ENCODE measurements around the gene ACKR3. TPM values are rescaled to one million over a fixed set of nuclear protein-coding genes. Genes with fewer than 3 reads are reported as not detected.

ACKR3 gene
- total and polyA plus RNA-seq, 5 experiments from 2014 or later, result 2.4 to 6.1 (median 5.0) TPM

DNA sequence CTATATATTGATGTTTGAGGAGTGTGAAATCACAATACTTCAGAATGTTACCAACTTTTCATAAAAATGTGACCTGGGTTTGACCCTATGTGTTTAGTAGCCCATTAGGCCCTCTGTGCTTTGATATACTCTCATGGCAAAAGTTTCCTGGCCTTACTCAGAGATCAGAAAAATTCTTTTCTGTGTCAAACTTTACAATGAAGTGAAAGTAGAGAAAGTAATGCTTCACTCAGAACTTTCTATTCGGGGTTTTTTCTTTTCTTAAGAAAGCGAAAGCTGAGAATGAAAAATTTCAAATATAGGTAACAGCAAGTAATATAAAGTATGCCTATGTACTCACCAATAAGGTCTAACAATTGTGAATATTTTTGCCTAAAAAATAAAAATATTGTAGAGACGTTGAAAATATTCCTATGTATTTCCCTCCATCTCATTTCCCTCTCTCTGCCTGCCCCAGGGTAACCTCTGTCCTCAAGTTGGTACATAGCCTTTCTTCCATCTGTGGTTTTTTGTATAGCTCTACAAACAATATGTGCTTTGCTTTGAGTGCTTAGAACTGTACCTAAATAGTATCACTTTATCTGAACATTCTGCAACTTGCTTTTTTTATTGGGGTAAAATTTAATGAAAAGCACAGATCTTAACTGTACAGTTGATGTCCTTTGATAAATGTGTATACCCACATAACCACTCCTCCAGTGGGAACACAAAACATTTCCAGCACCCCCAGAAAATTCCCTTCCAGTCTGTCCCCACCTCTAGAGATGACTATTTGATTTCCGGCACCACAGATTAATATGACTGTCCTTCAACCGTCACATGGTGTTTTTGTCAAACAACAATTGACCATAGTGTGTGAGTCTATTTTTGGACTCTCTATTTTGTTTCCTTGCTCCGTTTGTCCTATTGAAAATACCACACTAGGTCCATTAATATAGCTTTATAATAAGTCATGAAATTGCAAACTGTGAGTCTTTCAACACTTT, 10.3 kb upstream of the ACKR3 start:
- Mint-ChIP-seq H3K27ac (peak overlapping the region in 9 of 10 donors; percentile 3 to 81 (median 62)), H3K4me3 (peak overlapping the region in 7 of 10 donors; percentile 7 to 39 (median 15)), H3K36me3 (peaks cover 23 to 35% (median 27%) of the 10 kb centered on the region in 3 donors), H3K4me1 (peaks cover 22 to 66% (median 61%) of the 10 kb centered on the region in 4 donors), H3K9me3 (peaks cover 0 to 8% (median 3%) of the 10 kb centered on the region in 9 donors), H3K27me3 (no peaks in the 10 kb centered on the region)
- ATAC-seq (no peak), DNase-seq (no peak)
- POLR2A ChIA-PET, result no interaction called here

DNA sequence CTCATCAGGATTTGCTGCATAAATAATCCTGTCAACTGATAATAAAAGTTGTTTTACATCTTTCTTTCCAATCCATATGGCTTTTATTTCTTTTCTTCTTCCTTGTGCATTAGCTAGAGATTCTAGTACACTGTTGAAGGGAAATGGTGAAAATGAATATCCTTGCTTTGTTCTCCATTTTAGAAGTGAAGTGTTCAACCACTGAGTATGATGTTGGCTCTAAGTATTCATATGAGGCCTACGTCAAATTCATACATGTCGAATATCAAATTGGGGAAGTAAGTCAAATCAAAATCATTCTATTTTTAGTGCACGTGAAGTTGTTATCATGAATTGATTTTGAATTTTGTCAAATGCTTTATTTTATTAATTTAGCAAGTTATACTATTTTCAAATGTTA, 7.8 kb upstream of the ACKR3 start:
- Mint-ChIP-seq H3K27me3 (no peaks in the 10 kb centered on the region), H3K27ac (peak overlapping the region in 1 of 10 donors; percentile 4), H3K4me3 (no peak overlapping the region), H3K4me1 (peaks cover 13 to 48% (median 43%) of the 10 kb centered on the region in 4 donors), H3K9me3 (no peaks in the 10 kb centered on the region), H3K36me3 (peaks cover 16 to 42% (median 25%) of the 10 kb centered on the region in 3 donors)
- no peak for DNase-seq
- no peak for ATAC-seq
- POLR2A ChIA-PET, result no interaction called here

DNA sequence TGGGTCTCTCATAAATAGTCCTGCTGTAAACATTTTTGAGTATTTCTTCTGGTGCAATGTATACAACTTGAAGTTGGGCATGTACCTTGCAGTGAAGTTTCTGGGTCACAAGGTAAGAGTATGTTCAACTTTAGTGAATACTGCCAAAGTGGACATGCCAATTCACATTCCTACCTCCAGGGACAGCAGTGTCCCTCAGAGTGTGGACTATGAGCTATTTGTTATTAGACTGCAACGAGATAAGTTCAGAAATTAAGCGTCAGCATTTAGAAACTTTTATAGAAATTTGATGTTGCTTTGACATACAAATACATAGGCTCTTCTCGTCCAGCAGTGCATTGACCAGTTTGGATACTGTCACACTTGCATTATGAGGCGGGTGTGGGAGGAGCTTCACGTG, 7.2 kb upstream of the ACKR3 start:
- peaks cover 16 to 42% (median 25%) of the 10 kb centered on the region in 3 donors for H3K36me3 Mint-ChIP-seq
- H3K9me3 Mint-ChIP-seq, result no peaks in the 10 kb centered on the region
- no peak overlapping the region for H3K4me3 Mint-ChIP-seq
- POLR2A ChIA-PET, result no interaction called here
- H3K4me1 Mint-ChIP-seq, result peaks cover 13 to 45% (median 40%) of the 10 kb centered on the region in 4 donors
- no peaks in the 10 kb centered on the region for H3K27me3 Mint-ChIP-seq
- ATAC-seq (no peak), DNase-seq (no peak)
- H3K27ac Mint-ChIP-seq, result no peak overlapping the region

DNA sequence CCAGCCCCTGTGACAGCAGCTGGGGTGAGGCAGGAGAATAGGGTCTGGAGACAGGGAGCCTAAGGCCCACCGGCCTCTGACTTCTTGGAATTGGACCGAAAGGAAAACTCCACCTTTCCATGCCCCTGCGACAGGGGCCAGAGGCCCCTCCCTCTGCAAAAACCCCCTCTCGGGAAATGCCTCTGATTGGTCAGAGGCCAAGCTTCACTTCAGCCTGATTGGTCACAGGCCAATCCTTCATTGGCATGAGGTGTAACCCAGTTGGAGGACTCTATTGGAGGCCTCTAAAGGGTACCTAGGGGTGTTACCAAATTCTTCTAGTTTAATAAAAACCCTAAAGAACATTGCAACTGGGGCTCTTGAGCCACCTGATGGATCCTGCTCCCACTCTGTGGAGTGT, 5.7 kb upstream of the ACKR3 start:
- no peaks in the 10 kb centered on the region for H3K27me3 Mint-ChIP-seq
- no peaks in the 10 kb centered on the region for H3K9me3 Mint-ChIP-seq

DNA sequence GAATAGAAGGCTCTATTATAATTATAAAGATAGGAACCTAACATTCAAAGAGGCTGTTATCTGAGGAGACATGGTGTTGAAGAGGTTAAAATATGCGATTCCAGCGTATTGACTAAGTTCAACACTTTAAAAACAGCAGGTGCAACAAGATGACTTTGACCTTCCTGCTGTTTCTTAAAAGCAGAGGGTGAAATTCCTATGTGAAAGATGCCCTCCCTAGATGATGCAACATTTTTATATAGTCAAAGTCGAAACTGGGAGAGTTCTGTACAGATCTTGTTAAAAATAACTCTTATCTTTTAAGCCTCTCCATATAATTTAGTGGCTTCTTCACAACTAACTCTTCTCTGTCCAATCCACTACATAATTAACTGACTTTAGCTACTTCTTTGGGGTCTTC, 4.4 kb upstream of the ACKR3 start:
- DNase-seq (no peak), ATAC-seq (no peak)
- Mint-ChIP-seq H3K27me3 (no peaks in the 10 kb centered on the region), H3K4me1 (peaks cover 15 to 42% (median 36%) of the 10 kb centered on the region in 4 donors), H3K27ac (no peak overlapping the region), H3K9me3 (no peaks in the 10 kb centered on the region), H3K4me3 (no peak overlapping the region), H3K36me3 (peaks cover 16 to 39% (median 25%) of the 10 kb centered on the region in 3 donors)
- POLR2A ChIA-PET, result interaction anchor here (5.5 kb wide), 1 partner anchor 28 kb away, joined by 36 read pairs; no protein-coding TSS in a partner anchor

More for the DNA sequence above, 5.7 kb upstream of the ACKR3 start:
- H3K27ac Mint-ChIP-seq, result no peak overlapping the region
- POLR2A ChIA-PET, result no interaction called here
- H3K36me3 Mint-ChIP-seq, result peaks cover 16 to 37% (median 25%) of the 10 kb centered on the region in 3 donors
- peaks cover 15 to 44% (median 35%) of the 10 kb centered on the region in 4 donors for H3K4me1 Mint-ChIP-seq
- ATAC-seq, result no peak
- no peak for DNase-seq
- no peak overlapping the region for H3K4me3 Mint-ChIP-seq

DNA sequence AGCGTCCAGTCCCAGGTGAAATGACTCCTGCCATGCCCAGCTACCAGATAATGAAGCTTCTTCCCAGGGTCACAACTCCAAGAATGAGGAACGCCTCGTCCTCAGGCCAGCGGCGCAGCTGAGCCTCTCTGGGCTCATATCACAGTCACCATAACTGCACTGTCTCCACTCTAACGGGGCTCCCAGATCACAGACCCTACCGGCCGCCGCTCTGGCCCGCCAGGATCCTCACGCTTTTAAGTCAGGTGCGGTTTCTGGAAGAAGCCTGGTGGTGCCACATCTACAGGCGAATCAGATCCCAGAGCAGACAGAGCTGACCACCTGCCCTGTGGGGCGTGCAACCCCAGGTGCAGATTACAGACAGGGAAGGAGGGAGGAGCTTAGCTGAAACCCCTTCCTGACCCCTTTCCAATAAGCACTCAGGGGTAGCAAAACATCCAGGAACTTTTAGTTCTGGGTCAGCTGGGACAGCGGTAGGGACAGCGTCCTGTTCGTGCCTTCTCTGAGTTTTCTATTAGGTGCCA, 3.7 kb upstream of the ACKR3 start:
- DNase-seq, result no peak
- POLR2A ChIA-PET, result interaction anchor here (5.5 kb wide), 1 partner anchor 28 kb away, joined by 36 read pairs; no protein-coding TSS in a partner anchor
- Mint-ChIP-seq H3K36me3 (peaks cover 13 to 36% (median 24%) of the 10 kb centered on the region in 3 donors), H3K27me3 (no peaks in the 10 kb centered on the region), H3K9me3 (no peaks in the 10 kb centered on the region), H3K4me1 (peaks cover 11 to 42% (median 33%) of the 10 kb centered on the region in 4 donors), H3K27ac (peak overlapping the region in 3 of 10 donors; percentile 1 to 39 (median 32)), H3K4me3 (peak overlapping the region in 3 of 10 donors; percentile 0 to 54 (median 26))
- ATAC-seq, result no peak

DNA sequence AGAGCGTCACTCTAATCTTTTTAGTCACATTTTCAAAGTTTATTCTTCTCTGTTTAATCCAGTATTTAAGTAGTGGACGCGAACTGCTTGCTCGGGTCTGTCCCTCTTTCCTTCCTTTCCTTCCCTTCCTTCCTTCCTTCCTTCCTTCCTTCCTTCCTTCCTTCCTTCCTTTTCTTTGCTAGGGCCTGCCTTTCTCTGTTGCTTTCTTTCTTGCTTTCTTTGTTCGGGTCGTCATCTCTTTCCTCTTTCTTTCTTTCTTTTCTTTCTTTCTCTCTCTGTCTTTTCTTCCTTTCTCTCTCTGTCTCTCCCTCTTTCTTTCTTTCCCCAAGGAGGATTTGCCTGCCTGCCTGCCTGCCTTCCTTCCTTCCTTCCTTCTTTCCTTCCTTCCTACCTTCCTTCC, 3.0 kb upstream of the ACKR3 start:
- peak overlapping the region in 6 of 10 donors; percentile 0 to 54 (median 32) for H3K4me3 Mint-ChIP-seq

DNA sequence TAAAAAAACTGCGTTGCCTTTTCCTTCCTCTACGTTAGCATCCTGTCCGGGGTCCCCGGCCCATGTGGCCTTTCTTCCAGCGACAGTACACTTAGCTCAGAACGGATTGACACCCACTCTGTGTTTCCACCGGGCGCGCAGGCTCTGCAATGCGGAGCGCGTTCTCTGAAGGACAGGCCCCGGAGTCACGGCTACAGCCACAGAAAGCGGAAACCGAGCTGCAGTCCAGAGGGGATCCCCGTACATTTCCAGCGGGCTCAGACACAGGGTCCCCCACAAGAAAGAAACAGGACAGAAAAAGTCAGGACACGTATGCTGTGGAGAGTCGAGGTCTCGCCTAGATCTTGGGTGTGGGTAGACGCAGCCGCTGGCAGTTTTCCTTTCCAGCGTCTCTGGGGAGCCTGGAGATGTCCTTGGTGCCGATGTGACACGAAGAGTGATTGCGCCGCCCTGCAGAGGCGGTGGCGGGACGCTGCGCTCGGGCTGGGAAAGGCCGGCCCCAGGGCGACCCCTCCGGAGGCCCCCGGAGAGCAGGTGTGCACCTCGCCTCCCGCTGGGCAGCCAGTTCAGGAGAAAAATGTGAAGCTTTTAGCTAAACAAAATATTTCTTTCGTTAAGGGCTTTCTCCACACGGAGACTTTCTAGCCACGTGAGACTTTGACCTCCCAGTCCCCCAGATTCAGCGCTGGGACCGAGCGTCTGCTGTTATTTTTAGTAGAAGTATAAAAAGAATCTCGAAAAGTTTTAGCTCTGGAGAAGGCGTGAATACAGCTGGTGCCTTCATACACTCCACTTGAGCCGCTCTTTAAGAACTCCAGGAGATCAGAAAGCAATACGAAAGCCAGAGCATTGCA, 1.3 kb upstream of the ACKR3 start:
- H3K27me3 Mint-ChIP-seq, result no peaks in the 10 kb centered on the region
- peaks cover under 1 to 18% (median 5%) of the 10 kb centered on the region in 3 donors for H3K36me3 Mint-ChIP-seq
- H3K9me3 Mint-ChIP-seq, result no peaks in the 10 kb centered on the region
- DNase-seq (peak in 9 of 10 donors; percentile 12 to 46 (median 21)), ATAC-seq (peak in 1 of 2 donors; percentile 38)
- H3K27ac Mint-ChIP-seq, result peak overlapping the region; percentile 57 to 91 (median 81)
- H3K4me3 Mint-ChIP-seq, result peak overlapping the region; percentile 83 to 90 (median 87)
- peaks cover 13 to 38% (median 29%) of the 10 kb centered on the region in 4 donors for H3K4me1 Mint-ChIP-seq
- POLR2A ChIA-PET, result interaction anchor here (0.6 to 5.5 kb wide), 5 partner anchors 14 to 55 kb away, joined by 4 to 48 read pairs (median 6); no protein-coding TSS in a partner anchor

More for the DNA sequence above, 3.0 kb upstream of the ACKR3 start:
- ATAC-seq, result no peak
- peaks cover 11 to 30% (median 19%) of the 10 kb centered on the region in 3 donors for H3K36me3 Mint-ChIP-seq
- H3K27ac Mint-ChIP-seq, result peak overlapping the region in 8 of 10 donors; percentile 13 to 81 (median 48)
- DNase-seq, result no peak
- H3K9me3 Mint-ChIP-seq, result no peaks in the 10 kb centered on the region
- no peaks in the 10 kb centered on the region for H3K27me3 Mint-ChIP-seq
- H3K4me1 Mint-ChIP-seq, result peaks cover 11 to 42% (median 33%) of the 10 kb centered on the region in 4 donors
- POLR2A ChIA-PET, result interaction anchor here (5.5 kb wide), 1 partner anchor 29 kb away, joined by 36 read pairs; no protein-coding TSS in a partner anchor

DNA sequence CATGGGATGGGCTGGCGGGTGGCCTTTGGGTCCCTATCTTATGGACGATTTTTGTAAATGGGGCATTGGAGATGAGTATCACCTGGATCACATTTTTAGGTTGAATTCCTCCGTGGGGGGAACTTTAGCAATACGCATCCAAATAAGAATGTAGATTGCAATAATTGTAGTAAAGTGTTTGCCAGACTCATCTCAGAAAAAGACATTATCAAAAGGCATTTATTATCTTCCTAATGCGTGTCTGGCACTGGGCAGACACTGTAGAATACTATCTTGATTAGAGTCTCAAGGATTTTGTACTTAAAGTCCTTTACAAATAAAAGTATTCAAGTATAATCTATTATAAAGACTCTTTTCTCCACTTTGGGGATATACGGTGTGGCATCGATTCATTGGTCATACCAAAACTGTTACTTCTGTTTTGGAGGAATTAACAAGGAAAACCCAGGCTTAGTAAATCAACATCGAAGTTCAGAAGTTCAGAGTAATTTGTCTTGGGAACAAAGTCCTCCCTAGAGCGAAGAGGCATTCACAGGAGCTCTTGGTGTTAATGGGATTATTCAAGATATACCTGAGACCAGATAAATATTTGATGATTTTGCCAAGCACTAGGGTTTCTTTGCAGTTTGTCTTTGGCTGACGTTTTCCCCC, 578 bp upstream of the ACKR3 start:
- peaks cover 16 to 41% (median 29%) of the 10 kb centered on the region in 4 donors for H3K4me1 Mint-ChIP-seq
- no peaks in the 10 kb centered on the region for H3K9me3 Mint-ChIP-seq
- peak overlapping the region; percentile 70 to 90 (median 87) for H3K4me3 Mint-ChIP-seq
- H3K27me3 Mint-ChIP-seq, result no peaks in the 10 kb centered on the region
- H3K27ac Mint-ChIP-seq, result peak overlapping the region; percentile 6 to 84 (median 62)
- no peak for ATAC-seq
- POLR2A ChIA-PET, result interaction anchor here (0.6 to 5.5 kb wide), 7 partner anchors 14 to 517 kb away, joined by 3 to 48 read pairs (median 6); partner anchors contain the start of gene COPS8
- peaks cover 0 to 20% (median 3%) of the 10 kb centered on the region in 3 donors for H3K36me3 Mint-ChIP-seq
- peak in 1 of 10 donors; percentile 7 for DNase-seq

DNA sequence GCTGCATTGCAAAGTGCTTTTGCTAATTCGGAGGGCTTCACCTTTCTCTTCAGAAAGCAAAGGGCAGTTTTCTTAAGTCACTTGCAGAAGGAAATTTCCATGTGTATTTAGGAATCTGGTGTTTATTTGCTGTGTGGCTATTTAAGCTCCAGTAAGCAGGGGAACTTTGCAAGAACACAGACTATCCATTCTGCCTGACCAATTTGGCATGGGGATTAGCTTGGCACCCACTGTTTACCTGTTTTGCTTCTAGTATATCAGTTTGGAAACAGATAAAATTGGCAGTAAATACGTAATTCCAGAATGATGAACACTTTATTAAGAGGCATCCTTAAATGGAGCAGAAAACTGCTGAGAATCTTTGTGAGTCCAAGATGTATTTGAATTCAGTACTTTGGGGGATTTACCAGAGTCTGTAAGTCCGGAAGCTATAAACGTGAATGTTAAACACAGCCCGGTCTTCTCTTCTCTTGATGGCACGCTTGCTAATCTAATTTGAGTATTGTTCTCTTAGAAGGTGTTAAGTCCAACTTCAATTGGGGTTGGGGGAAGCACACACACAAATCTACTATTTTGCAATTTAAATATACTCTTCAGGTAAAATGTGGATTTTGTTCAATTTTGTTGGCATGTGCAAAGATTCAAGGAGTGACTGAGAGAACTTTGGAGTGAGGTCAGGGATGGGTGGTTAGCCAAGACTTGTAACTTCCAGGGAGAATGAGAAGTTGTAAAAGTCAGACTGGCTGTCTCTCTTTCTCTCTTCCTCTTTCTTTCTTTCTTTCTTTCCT, 650 bp downstream of the ACKR3 start:
- Mint-ChIP-seq H3K4me1 (peaks cover 18 to 42% (median 33%) of the 10 kb centered on the region in 4 donors), H3K27ac (peak overlapping the region in 1 of 10 donors; percentile 70), H3K4me3 (peak overlapping the region in 4 of 10 donors; percentile 36 to 90 (median 87)), H3K9me3 (no peaks in the 10 kb centered on the region), H3K27me3 (no peaks in the 10 kb centered on the region), H3K36me3 (peaks cover 0 to 16% (median 3%) of the 10 kb centered on the region in 3 donors)
- ATAC-seq (no peak), DNase-seq (no peak)
- POLR2A ChIA-PET, result interaction anchor here (0.5 to 5.5 kb wide), 6 partner anchors 22 to 859 kb away, joined by 3 to 48 read pairs (median 4); no protein-coding TSS in a partner anchor

Measured in naive thymus-derived CD8-positive, alpha-beta T cell (primary cell).